ENCODE measurements around the gene HSD17B1. TPM values are rescaled to one million over a fixed set of nuclear protein-coding genes. Genes with fewer than 3 reads are reported as not detected.
"Not testable (repeated sequence)": the region's sequence is repeated elsewhere in the genome, so short reads cannot be mapped to it uniquely, and the experiment has no call there.

Gene HSD17B1
- total RNA-seq, 1 donor from 2014 or later, result 1.1 TPM

- DNase-seq (ENCODE audit: extremely low read depth, low read depth, low spot score), result not testable (repeated sequence)
These were observed 6.8 kb upstream of the HSD17B1 start for GRCh38 chr17:42545755-42546505.

- DNase-seq (ENCODE audit: extremely low read depth, low read depth, low spot score), result no peak
These were observed 5.7 kb upstream of the HSD17B1 start for GRCh38 chr17:42547001-42547461.

GRCh38 chr17:42547698-42548069 lies 5.0 kb upstream of the HSD17B1 start:
- DNase-seq (ENCODE audit: extremely low read depth, low read depth, low spot score), result no peak

- no peak for DNase-seq (ENCODE audit: extremely low read depth, low read depth, low spot score)
These were observed 4.5 kb upstream of the HSD17B1 start for GRCh38 chr17:42548070-42548837.

GRCh38 chr17:42548993-42549755 lies 3.5 kb upstream of the HSD17B1 start:
- DNase-seq (ENCODE audit: extremely low read depth, low read depth, low spot score), result no peak

- DNase-seq (ENCODE audit: extremely low read depth, low read depth, low spot score), result no peak
These were observed 567 bp downstream of the HSD17B1 start for GRCh38 chr17:42553161-42553818.

- DNase-seq (ENCODE audit: extremely low read depth, low read depth, low spot score), result no peak
These were observed 1.1 kb downstream of the HSD17B1 start for GRCh38 chr17:42553866-42554249.

- no peak for DNase-seq (ENCODE audit: extremely low read depth, low read depth, low spot score)
These were observed 1.8 kb downstream of the HSD17B1 start for GRCh38 chr17:42554250-42555121.

GRCh38 chr17:42555122-42555622 lies 2.4 kb downstream of the HSD17B1 start:
- DNase-seq (ENCODE audit: extremely low read depth, low read depth, low spot score), result no peak

GRCh38 chr17:42555961-42556617 lies 3.4 kb downstream of the HSD17B1 start:
- not testable (repeated sequence) for DNase-seq (ENCODE audit: extremely low read depth, low read depth, low spot score)

- no peak for DNase-seq (ENCODE audit: extremely low read depth, low read depth, low spot score)
These were observed 6.4 kb downstream of the HSD17B1 start for GRCh38 chr17:42559075-42559474.

- no peak for DNase-seq (ENCODE audit: extremely low read depth, low read depth, low spot score)
These were observed 7.5 kb downstream of the HSD17B1 start for GRCh38 chr17:42560246-42560645.

- peak; percentile 96 for DNase-seq (ENCODE audit: extremely low read depth, low read depth, low spot score)
These were observed 9.2 kb downstream of the HSD17B1 start, which contains the start of gene COASY for GRCh38 chr17:42561897-42562387. COASY (plus strand) TSS chr17:42562148; CDS start chr17:42562623, 475 bp downstream.

- no peak for DNase-seq (ENCODE audit: extremely low read depth, low read depth, low spot score)
These were observed 9.8 kb downstream of the HSD17B1 start for GRCh38 chr17:42562388-42563142.

GRCh38 chr17:42563143-42563509 lies 10.4 kb downstream of the HSD17B1 start:
- DNase-seq (ENCODE audit: extremely low read depth, low read depth, low spot score), result no peak

- DNase-seq (ENCODE audit: extremely low read depth, low read depth, low spot score), result no peak
These were observed 10.8 kb downstream of the HSD17B1 start for GRCh38 chr17:42563543-42563942.

GRCh38 chr17:42563950-42564349 lies 11.2 kb downstream of the HSD17B1 start:
- DNase-seq (ENCODE audit: extremely low read depth, low read depth, low spot score), result no peak

Measured in glomerular endothelial cell (primary cell).